WTC11 (cell line): ENCODE data around the gene HDAC9. TPM values are rescaled to one million over a fixed set of nuclear protein-coding genes. Genes with fewer than 3 reads are reported as not detected.

Experiments
- ATAC-seq: fragments of 200-7000 bp; cut with Tn5 transposase; 2 replicates; pipeline ENCODE4 v1.10.0; 2021; ENCODE audit warnings: mild to moderate bottlenecking, moderate library complexity
- CTCF ChIA-PET: fragments of 300-600 bp; sonication (Branson Sonifier 250); formaldehyde crosslinking; loops from one replicate; lab custom pipeline; 2021; ENCODE audit warnings: antibody characterized with exemption; lab: Charles Lee
- POLR2A ChIA-PET: fragments of 350-600 bp; sonication (Branson Sonifier 250); formaldehyde crosslinking; loops from one replicate; lab custom pipeline; 2021; ENCODE audit warnings: antibody characterized with exemption; lab: Charles Lee
- DNase-seq: peaks from one replicate; pipeline ENCODE4 v3.0.0; 2021; ENCODE audit warnings: low spot score
- H3K27ac Mint-ChIP-seq: 2 replicates; pipeline ENCODE4 v1.8.0; 2021; ENCODE audit warnings: mixed read lengths
- H3K27me3 Mint-ChIP-seq: 2 replicates; pipeline ENCODE4 v1.8.0; 2021; ENCODE audit warnings: low read depth, mild to moderate bottlenecking, moderate library complexity, mixed read lengths
- H3K36me3 Mint-ChIP-seq: 2 replicates; pipeline ENCODE4 v1.8.0; 2021; ENCODE audit warnings: mixed read lengths
- H3K4me1 Mint-ChIP-seq: 2 replicates; pipeline ENCODE4 v1.8.0; 2022; ENCODE audit warnings: mixed read lengths
- H3K4me3 Mint-ChIP-seq: 2 replicates; pipeline ENCODE4 v1.8.0; 2021; ENCODE audit warnings: mild to moderate bottlenecking, moderate library complexity, mixed read lengths
- H3K9me3 Mint-ChIP-seq: 2 replicates; pipeline ENCODE4 v1.8.0; 2021; ENCODE audit warnings: mixed read lengths
- AR ChIP-seq: fragments of 250-450 bp; sonication (Bioruptor Pico); IDR thresholded peaks from 2 replicates; pipeline ENCODE4 v1.9.0; 2021; ENCODE audit warnings: mild to moderate bottlenecking
- ATF2 ChIP-seq: sonication (generic); formaldehyde crosslinking; IDR thresholded peaks from 2 replicates; pipeline ENCODE4 v1.8.1; 2022; ENCODE audit warnings: low read depth, missing genetic modification reagents, borderline replicate concordance
- ERG ChIP-seq: fragments of 250-450 bp; sonication (Bioruptor Pico); IDR thresholded peaks from 2 replicates; pipeline ENCODE4 v1.8.0; 2021; ENCODE audit warnings: mild to moderate bottlenecking
- ETV6 ChIP-seq: sonication (generic); formaldehyde crosslinking; IDR thresholded peaks from 2 replicates; pipeline ENCODE4 v1.8.1; 2022; ENCODE audit warnings: mild to moderate bottlenecking, missing genetic modification reagents
- FOXJ3 ChIP-seq: sonication (generic); formaldehyde crosslinking; IDR thresholded peaks from 2 replicates; pipeline ENCODE4 v1.9.0; 2021; ENCODE audit warnings: missing genetic modification reagents, mild to moderate bottlenecking, borderline replicate concordance
- HMGXB4 ChIP-seq: sonication (generic); formaldehyde crosslinking; IDR thresholded peaks from 2 replicates; pipeline ENCODE4 v1.8.1; 2023; ENCODE audit warnings: mild to moderate bottlenecking, moderate library complexity, missing genetic modification reagents
- IRF1 ChIP-seq: sonication (generic); formaldehyde crosslinking; IDR thresholded peaks from 2 replicates; pipeline ENCODE4 v1.8.0; 2023; ENCODE audit warnings: missing genetic modification reagents
- IRF2 ChIP-seq: sonication (generic); formaldehyde crosslinking; IDR thresholded peaks from 2 replicates; pipeline ENCODE4 v1.8.0; 2022; ENCODE audit warnings: low read depth, missing genetic modification reagents, borderline replicate concordance
- MYBL2 ChIP-seq: sonication (generic); formaldehyde crosslinking; IDR thresholded peaks from 2 replicates; pipeline ENCODE4 v1.8.1; 2023; ENCODE audit warnings: mild to moderate bottlenecking, moderate library complexity, missing genetic modification reagents
- NFE2L1 ChIP-seq: sonication (generic); formaldehyde crosslinking; IDR thresholded peaks from 2 replicates; pipeline ENCODE4 v1.8.1; 2023; ENCODE audit warnings: missing genetic modification reagents
- SMAD3 ChIP-seq: sonication (generic); formaldehyde crosslinking; IDR thresholded peaks from 2 replicates; pipeline ENCODE4 v1.8.0; 2022; ENCODE audit warnings: missing genetic modification reagents, mild to moderate bottlenecking, borderline replicate concordance
- TEAD1 ChIP-seq: sonication (generic); formaldehyde crosslinking; IDR thresholded peaks from 2 replicates; pipeline ENCODE4 v1.8.0; 2022; ENCODE audit warnings: mild to moderate bottlenecking, missing genetic modification reagents
- USF2 ChIP-seq: sonication (generic); formaldehyde crosslinking; IDR thresholded peaks from 2 replicates; pipeline ENCODE4 v1.8.1; 2023; ENCODE audit warnings: mild to moderate bottlenecking, missing genetic modification reagents, moderate library complexity
- ZBTB43 ChIP-seq: sonication (generic); formaldehyde crosslinking; IDR thresholded peaks from 2 replicates; pipeline ENCODE4 v1.8.1; 2023; ENCODE audit warnings: mild to moderate bottlenecking, missing genetic modification reagents
- ZNF219 ChIP-seq: sonication (generic); formaldehyde crosslinking; IDR thresholded peaks from 2 replicates; pipeline ENCODE4 v1.8.0; 2023; ENCODE audit warnings: missing genetic modification reagents, mild to moderate bottlenecking, borderline replicate concordance
- ZNF425 ChIP-seq: fragments of 250-450 bp; sonication (Bioruptor Pico); conservative IDR thresholded peaks from 2 replicates; pipeline ENCODE4 v1.9.0; 2021; ENCODE audit warnings: mild to moderate bottlenecking
- total RNA-seq: library from RNA; stranded (reverse); gene quantifications from 3 replicates; pipeline ENCODE4 v1.2.3, GENCODE V29; 2021

The HDAC9 gene
- total RNA-seq, 1 experiment from 2014 or later: 18.8 TPM

GRCh38 chr7:19009241-19009935 lies 513.8 kb downstream of the HDAC9 start (continued):
- TF ChIP-seq AR (CRISPR knock-in tag): no peak
- no peak for TF ChIP-seq IRF2
- no peak for TF ChIP-seq FOXJ3 (CRISPR knock-in tag)

- Mint-ChIP-seq H3K9me3 (no peaks in the 10 kb centered on the region), H3K27me3 (no peaks in the 10 kb centered on the region), H3K4me3 (no peak overlapping the region), H3K27ac (no peak overlapping the region), H3K4me1 (no peaks in the 10 kb centered on the region), H3K36me3 (no peaks in the 10 kb centered on the region)
- ATAC-seq: no peak
- POLR2A ChIA-PET: no interaction called here
- DNase-seq: no peak
- no peak for TF ChIP-seq TEAD1
- no peak for TF ChIP-seq MYBL2 (CRISPR knock-in tag)
- no peak for TF ChIP-seq IRF1 (CRISPR knock-in tag)
- no peak for TF ChIP-seq ATF2 (CRISPR knock-in tag)
- TF ChIP-seq ZNF425 (CRISPR knock-in tag): no peak
- TF ChIP-seq ETV6 (CRISPR knock-in tag): no peak
- CTCF ChIA-PET: interaction anchor here (0.6 kb wide), 1 partner anchor 292 kb away, joined by 4 read pairs; no protein-coding TSS in a partner anchor
These were observed 514.4 kb downstream of the HDAC9 start for GRCh38 chr7:19009936-19010280.

- no peaks in the 10 kb centered on the region for H3K27me3 Mint-ChIP-seq
- H3K36me3 Mint-ChIP-seq: no peaks in the 10 kb centered on the region
- CTCF ChIA-PET: no interaction called here
- H3K9me3 Mint-ChIP-seq: no peaks in the 10 kb centered on the region
- no peak for ATAC-seq
- no peak for DNase-seq
- no peak overlapping the region for H3K27ac Mint-ChIP-seq
- H3K4me1 Mint-ChIP-seq: no peaks in the 10 kb centered on the region
- TF ChIP-seq HMGXB4 (no peak), ZBTB43 (CRISPR knock-in tag) (no peak), ZNF425 (CRISPR knock-in tag) (no peak), USF2 (no peak), NFE2L1 (CRISPR knock-in tag) (no peak), ERG (no peak), SMAD3 (CRISPR knock-in tag) (no peak), ZNF219 (CRISPR knock-in tag) (no peak)
- H3K4me3 Mint-ChIP-seq: no peak overlapping the region
- POLR2A ChIA-PET: no interaction called here
These were observed 515.7 kb downstream of the HDAC9 start for GRCh38 chr7:19011212-19011611.
